ENCODE measurements around the gene SULT1C4. TPM values are rescaled to one million over a fixed set of nuclear protein-coding genes. Genes with fewer than 3 reads are reported as not detected.
"Not testable (repeated sequence)": the region's sequence is repeated elsewhere in the genome, so short reads cannot be mapped to it uniquely, and the experiment has no call there.

Gene SULT1C4
- total RNA-seq, 1 donor from 2014 or later, result 16.0 TPM

DNA sequence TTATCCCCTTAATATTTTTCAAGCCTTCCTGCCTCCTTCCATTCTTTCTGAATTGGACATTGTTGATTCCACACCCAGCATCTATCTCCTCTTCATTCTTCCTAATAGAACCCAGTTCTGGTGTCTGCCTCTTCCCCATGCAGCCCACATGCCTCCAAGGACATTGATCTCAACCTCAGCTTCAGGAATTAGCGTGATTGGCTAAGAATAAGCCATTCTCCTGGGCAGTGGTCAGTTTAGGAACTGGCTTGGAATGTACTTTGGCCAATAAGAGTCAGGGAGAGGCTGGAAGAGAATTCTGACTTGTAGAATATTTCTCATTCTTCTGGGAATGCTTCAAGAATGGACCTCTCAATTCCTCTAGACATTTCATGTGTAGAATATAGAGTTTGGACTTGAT is 45.3 kb downstream of the SULT1C4 start:
- no peaks in the 10 kb centered on the region for H3K27me3 Mint-ChIP-seq (ENCODE audit: low read depth)
- no peaks in the 10 kb centered on the region for H3K4me1 Mint-ChIP-seq
- H3K9me3 Mint-ChIP-seq, result no peaks in the 10 kb centered on the region
- no peaks in the 10 kb centered on the region for H3K36me3 Mint-ChIP-seq
- no peak overlapping the region for H3K27ac Mint-ChIP-seq
- DNase-seq (ENCODE audit: low spot score in 2 of 2, unreplicated experiment in 2 of 2), result no peak
- H3K4me3 Mint-ChIP-seq, result no peak overlapping the region
- TF ChIP-seq, protein P1, sequence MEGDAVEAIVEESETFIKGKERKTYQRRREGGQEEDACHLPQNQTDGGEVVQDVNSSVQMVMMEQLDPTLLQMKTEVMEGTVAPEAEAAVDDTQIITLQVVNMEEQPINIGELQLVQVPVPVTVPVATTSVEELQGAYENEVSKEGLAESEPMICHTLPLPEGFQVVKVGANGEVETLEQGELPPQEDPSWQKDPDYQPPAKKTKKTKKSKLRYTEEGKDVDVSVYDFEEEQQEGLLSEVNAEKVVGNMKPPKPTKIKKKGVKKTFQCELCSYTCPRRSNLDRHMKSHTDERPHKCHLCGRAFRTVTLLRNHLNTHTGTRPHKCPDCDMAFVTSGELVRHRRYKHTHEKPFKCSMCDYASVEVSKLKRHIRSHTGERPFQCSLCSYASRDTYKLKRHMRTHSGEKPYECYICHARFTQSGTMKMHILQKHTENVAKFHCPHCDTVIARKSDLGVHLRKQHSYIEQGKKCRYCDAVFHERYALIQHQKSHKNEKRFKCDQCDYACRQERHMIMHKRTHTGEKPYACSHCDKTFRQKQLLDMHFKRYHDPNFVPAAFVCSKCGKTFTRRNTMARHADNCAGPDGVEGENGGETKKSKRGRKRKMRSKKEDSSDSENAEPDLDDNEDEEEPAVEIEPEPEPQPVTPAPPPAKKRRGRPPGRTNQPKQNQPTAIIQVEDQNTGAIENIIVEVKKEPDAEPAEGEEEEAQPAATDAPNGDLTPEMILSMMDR (IDR thresholded peaks at IDR 0.05; ENCODE audit: unreplicated experiment), result no peak

GRCh38 chr2:108423502-108424251 is 45.9 kb downstream of the SULT1C4 start:
- Mint-ChIP-seq H3K27ac (no peak overlapping the region), H3K9me3 (no peaks in the 10 kb centered on the region), H3K4me1 (no peaks in the 10 kb centered on the region), H3K36me3 (no peaks in the 10 kb centered on the region), H3K27me3 (ENCODE audit: low read depth) (no peaks in the 10 kb centered on the region), H3K4me3 (no peak overlapping the region)
- TF ChIP-seq, protein P1 (IDR thresholded peaks at IDR 0.05; ENCODE audit: unreplicated experiment), result no peak
- no peak for DNase-seq (ENCODE audit: low spot score in 2 of 2, unreplicated experiment in 2 of 2)

- TF ChIP-seq, protein P1 (IDR thresholded peaks at IDR 0.05; ENCODE audit: unreplicated experiment), result no peak
- no peak overlapping the region for H3K4me3 Mint-ChIP-seq
- peaks cover 10% of the 10 kb centered on the region for H3K9me3 Mint-ChIP-seq
- H3K4me1 Mint-ChIP-seq, result no peaks in the 10 kb centered on the region
- no peak overlapping the region for H3K27ac Mint-ChIP-seq
- H3K36me3 Mint-ChIP-seq, result no peaks in the 10 kb centered on the region
- H3K27me3 Mint-ChIP-seq (ENCODE audit: low read depth), result peaks cover 7% of the 10 kb centered on the region
- DNase-seq (ENCODE audit: low spot score in 2 of 2, unreplicated experiment in 2 of 2), result no peak
Measured at GRCh38 chr2:108428286-108429009, 50.7 kb downstream of the SULT1C4 start.

DNA sequence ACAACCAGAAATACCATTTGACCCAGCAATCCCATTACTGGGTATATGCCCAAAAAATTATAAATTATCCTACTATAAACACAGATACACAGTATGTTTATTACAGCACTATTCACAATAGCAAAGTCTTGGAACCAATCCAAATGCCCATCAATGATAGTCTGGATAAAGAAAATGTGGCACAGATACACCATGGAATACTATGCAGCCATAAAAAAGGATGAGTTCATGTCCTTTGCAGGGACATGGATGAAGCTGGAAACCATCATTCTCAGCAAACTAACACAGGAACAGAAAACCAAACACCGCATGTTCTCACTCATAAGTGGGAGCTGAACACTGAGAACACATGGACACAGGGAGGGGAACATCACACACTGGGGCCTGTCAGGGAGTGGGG is 57.8 kb downstream of the SULT1C4 start:
- H3K4me1 Mint-ChIP-seq; H3K27ac Mint-ChIP-seq; H3K4me3 Mint-ChIP-seq; DNase-seq (ENCODE audit: low spot score in 2 of 2, unreplicated experiment in 2 of 2); H3K27me3 Mint-ChIP-seq (ENCODE audit: low read depth); H3K36me3 Mint-ChIP-seq: not testable (repeated sequence)
- peaks cover 16% of the 10 kb centered on the region for H3K9me3 Mint-ChIP-seq

GRCh38 chr2:108436976-108437375 is 59.2 kb downstream of the SULT1C4 start:
- Mint-ChIP-seq H3K36me3 (no peaks in the 10 kb centered on the region), H3K9me3 (peaks cover 9% of the 10 kb centered on the region), H3K4me1 (no peaks in the 10 kb centered on the region), H3K27ac (no peak overlapping the region), H3K27me3 (ENCODE audit: low read depth) (peaks cover 3% of the 10 kb centered on the region), H3K4me3 (no peak overlapping the region)
- TF ChIP-seq, protein P1 (IDR thresholded peaks at IDR 0.05; ENCODE audit: unreplicated experiment), result no peak
- DNase-seq (ENCODE audit: low spot score in 2 of 2, unreplicated experiment in 2 of 2), result no peak

Other genes starting within 250 kb of the SULT1C4 start
- not detected in 3 replicates for gene SULT1C3, start 138.0 kb upstream of the SULT1C4 start, total RNA-seq
- gene SULT1C2, start 89.1 kb upstream of the SULT1C4 start, total RNA-seq, result 0.05 to 0.13 TPM in 2 of 3 replicates, not detected in the other
- 43.8 to 44.9 TPM (median 44.2 TPM) in 3 replicates for gene GCC2, start 71.3 kb downstream of the SULT1C4 start, total RNA-seq
- 45.1 to 46.6 TPM (median 46.5 TPM) in 3 replicates for gene LIMS1, start 156.5 kb downstream of the SULT1C4 start, total RNA-seq